Keratinocyte (primary cell): ENCODE measurements around the gene MGAT3. TPM values are rescaled to one million over a fixed set of nuclear protein-coding genes. Genes with fewer than 3 reads are reported as not detected.

Experiments used
- DNase-seq: peaks from one replicate; pipeline ENCODE4 v3.0.0-alpha.2; 2011; ENCODE audit warnings: low read depth, missing footprints, low spot score
- FAIRE-seq: peaks from 2 replicates; lab custom pipeline; 2011; peaks lifted over from hg19 to GRCh38; lab: Jason Lieb, UNC
- H2AFZ ChIP-seq: 2 replicates; pipeline ENCODE4 v1.6.0; 2012; ENCODE audit warnings: low read length, control low read depth, inconsistent platforms; ENCODE audit not compliant: control insufficient read depth
- H3K27ac ChIP-seq: 2 replicates; pipeline ENCODE4 v1.5.1; 2011; ENCODE audit warnings: low read length; ENCODE audit not compliant: control insufficient read depth, insufficient read depth
- H3K27me3 ChIP-seq: 3 replicates; pipeline ENCODE4 v1.6.0; 2011; ENCODE audit warnings: low read length; ENCODE audit not compliant: control insufficient read depth, insufficient read depth; ENCODE audit errors: extremely low read depth
- H3K36me3 ChIP-seq, 2 experiments: 2 replicates in 1 of 2; 3 replicates in 1 of 2; pipeline ENCODE4 v1.5.1; 2011; ENCODE audit warnings: low read length in 2 of 2, mild to moderate bottlenecking in 1 of 2; ENCODE audit not compliant: control insufficient read depth in 2 of 2, insufficient read depth in 2 of 2; ENCODE audit errors: extremely low read depth in 1 of 2
- H3K4me1 ChIP-seq: 3 replicates; pipeline ENCODE4 v1.5.1; 2011; ENCODE audit warnings: low read length; ENCODE audit not compliant: control insufficient read depth, insufficient read depth; ENCODE audit errors: extremely low read depth
- H3K4me2 ChIP-seq: 3 replicates; pipeline ENCODE4 v1.6.0; 2011; ENCODE audit warnings: low read depth, low read length; ENCODE audit not compliant: control insufficient read depth, insufficient read depth; ENCODE audit errors: extremely low read depth
- H3K4me3 ChIP-seq, 3 experiments: fragments of 200-600 bp in 1 of 3; sonication (generic) in 1 of 3; 2 replicates in 2 of 3; 3 replicates in 1 of 3; pipeline ENCODE4 v1.5.1; 2011 to 2016; ENCODE audit warnings: low read length in 3 of 3, mild to moderate bottlenecking in 3 of 3, control low read depth in 2 of 3, inconsistent platforms in 1 of 3, low read depth in 1 of 3, mixed read lengths in 1 of 3, mixed run types in 1 of 3, moderate library complexity in 1 of 3; ENCODE audit not compliant: control insufficient read depth in 2 of 3, insufficient read depth in 2 of 3; ENCODE audit errors: extremely low read depth in 1 of 3
- H3K79me2 ChIP-seq: 2 replicates; pipeline ENCODE4 v1.6.0; 2012; ENCODE audit warnings: low read length; ENCODE audit not compliant: control insufficient read depth, insufficient read depth
- H3K9ac ChIP-seq: 3 replicates; pipeline ENCODE4 v1.6.0; 2011; ENCODE audit warnings: low read length; ENCODE audit not compliant: control insufficient read depth, insufficient read depth; ENCODE audit errors: extremely low read depth
- H3K9me1 ChIP-seq: 3 replicates; pipeline ENCODE4 v1.6.0; 2011; ENCODE audit warnings: low read length; ENCODE audit not compliant: control insufficient read depth, insufficient read depth; ENCODE audit errors: extremely low read depth
- H3K9me3 ChIP-seq: 2 replicates; pipeline ENCODE4 v1.5.1; 2012; ENCODE audit warnings: low read depth, low read length; ENCODE audit not compliant: control insufficient read depth
- H4K20me1 ChIP-seq: 3 replicates; pipeline ENCODE4 v1.6.0; 2011; ENCODE audit warnings: low read length; ENCODE audit not compliant: control insufficient read depth, insufficient read depth; ENCODE audit errors: extremely low read depth
- EZH2 ChIP-seq: IDR thresholded peaks from one replicate; pipeline ENCODE4 v1.6.1; 2012; ENCODE audit warnings: inconsistent platforms, mild to moderate bottlenecking, low read length, moderate library complexity
- dilution Hi-C: fragments of 300-500 bp; cut with MboI; formaldehyde crosslinking; loops from one replicate; pipeline ENCODE4 v1.7.0; 2020; ENCODE audit warnings: low sequenced_read_pairs; ENCODE audit not compliant: extremely low pct_ligation_motif_present
- polyA plus RNA-seq, 5 experiments: library from polyadenylated mRNA; depleted of rRNA in 3 of 5; stranded (reverse) in 3 of 5; stranded (forward) in 1 of 5; unstranded in 1 of 5; fragments of >200 nt; gene quantifications; 1 replicate in 1 of 5; 2 replicates in 3 of 5; 3 replicates in 1 of 5; pipeline versions ENCODE4 v1.2.1 to v1.2.3, GENCODE V29; 2011 to 2012; ENCODE audit warnings: missing spikeins in 2 of 5, low read depth in 1 of 5, low replicate concordance in 1 of 5
- TF ChIP-seq, protein P1 (sequence below), 3 experiments: IDR thresholded peaks in 1 of 3; conservative IDR thresholded peaks in 1 of 3; optimal IDR thresholded peaks in 1 of 3; 2 replicates in 2 of 3; 3 replicates in 1 of 3; pipeline versions ENCODE3 to v1.5.1; 2011; ENCODE audit warnings: low read length in 3 of 3, mild to moderate bottlenecking in 3 of 3, moderate library complexity in 2 of 3, control low read depth in 1 of 3, inconsistent platforms in 1 of 3; ENCODE audit not compliant: insufficient read depth in 2 of 3; ENCODE audit errors: extremely low read depth in 1 of 3

MGAT3 gene
- polyA plus RNA-seq, 1 donor (not counting 4 experiments of a cell fraction or from before 2014, with no cell fraction given), result not detected

- H4K20me1 ChIP-seq, result no peaks in the 10 kb centered on the region
- H3K4me1 ChIP-seq, result no peaks in the 10 kb centered on the region
- no peak overlapping the region for H3K9ac ChIP-seq
- TF ChIP-seq EZH2, result no peak
- TF ChIP-seq, protein P1, sequence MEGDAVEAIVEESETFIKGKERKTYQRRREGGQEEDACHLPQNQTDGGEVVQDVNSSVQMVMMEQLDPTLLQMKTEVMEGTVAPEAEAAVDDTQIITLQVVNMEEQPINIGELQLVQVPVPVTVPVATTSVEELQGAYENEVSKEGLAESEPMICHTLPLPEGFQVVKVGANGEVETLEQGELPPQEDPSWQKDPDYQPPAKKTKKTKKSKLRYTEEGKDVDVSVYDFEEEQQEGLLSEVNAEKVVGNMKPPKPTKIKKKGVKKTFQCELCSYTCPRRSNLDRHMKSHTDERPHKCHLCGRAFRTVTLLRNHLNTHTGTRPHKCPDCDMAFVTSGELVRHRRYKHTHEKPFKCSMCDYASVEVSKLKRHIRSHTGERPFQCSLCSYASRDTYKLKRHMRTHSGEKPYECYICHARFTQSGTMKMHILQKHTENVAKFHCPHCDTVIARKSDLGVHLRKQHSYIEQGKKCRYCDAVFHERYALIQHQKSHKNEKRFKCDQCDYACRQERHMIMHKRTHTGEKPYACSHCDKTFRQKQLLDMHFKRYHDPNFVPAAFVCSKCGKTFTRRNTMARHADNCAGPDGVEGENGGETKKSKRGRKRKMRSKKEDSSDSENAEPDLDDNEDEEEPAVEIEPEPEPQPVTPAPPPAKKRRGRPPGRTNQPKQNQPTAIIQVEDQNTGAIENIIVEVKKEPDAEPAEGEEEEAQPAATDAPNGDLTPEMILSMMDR (optimal IDR thresholded peaks at IDR 0.05 in 1 of 3, IDR thresholded peaks at IDR 0.05 in 1 of 3, conservative IDR thresholded peaks at IDR 0.05 in 1 of 3; ENCODE audit: extremely low read depth in 1 of 3, insufficient read depth in 2 of 3, low read length in 3 of 3), result no peak
- no peaks in the 10 kb centered on the region for H3K9me1 ChIP-seq
- H3K79me2 ChIP-seq, result no peaks in the 10 kb centered on the region
- H3K27ac ChIP-seq, result no peak overlapping the region
- dilution Hi-C loops, result no loop called here
- no peaks in the 10 kb centered on the region for H3K27me3 ChIP-seq
- peaks cover 26 to 27% of the 10 kb centered on the region in 2 experiments for H3K36me3 ChIP-seq
- no peak for DNase-seq
- no peak overlapping the region for H3K4me2 ChIP-seq
- no peak overlapping the region for H3K4me3 ChIP-seq
- no peak overlapping the region for H2AFZ ChIP-seq
- no peak for FAIRE-seq
- H3K9me3 ChIP-seq, result no peaks in the 10 kb centered on the region
Observed at GRCh38 chr22:39415506-39415905, 41.3 kb upstream of the MGAT3 start.

GRCh38 chr22:39416319-39416718 is 40.5 kb upstream of the MGAT3 start:
- no peaks in the 10 kb centered on the region for H3K4me1 ChIP-seq
- TF ChIP-seq EZH2, result no peak
- TF ChIP-seq, protein P1 (optimal IDR thresholded peaks at IDR 0.05 in 1 of 3, IDR thresholded peaks at IDR 0.05 in 1 of 3, conservative IDR thresholded peaks at IDR 0.05 in 1 of 3; ENCODE audit: extremely low read depth in 1 of 3, insufficient read depth in 2 of 3, low read length in 3 of 3), result no peak
- H4K20me1 ChIP-seq, result no peaks in the 10 kb centered on the region
- H3K9me3 ChIP-seq, result no peaks in the 10 kb centered on the region
- no peaks in the 10 kb centered on the region for H3K79me2 ChIP-seq
- no peaks in the 10 kb centered on the region for H3K27me3 ChIP-seq
- H3K36me3 ChIP-seq, result peaks cover 26 to 28% of the 10 kb centered on the region in 2 experiments
- H3K4me3 ChIP-seq, result no peak overlapping the region
- no peak for DNase-seq
- dilution Hi-C loops, result no loop called here
- no peak overlapping the region for H3K4me2 ChIP-seq
- no peak for FAIRE-seq
- H3K9me1 ChIP-seq, result peaks cover 2% of the 10 kb centered on the region
- no peak overlapping the region for H2AFZ ChIP-seq
- no peak overlapping the region for H3K9ac ChIP-seq
- H3K27ac ChIP-seq, result no peak overlapping the region
